Mucosa of rectum (tissue), 2 donors: Measurements from ENCODE around the gene FLNB.
A peak's percentile ranks its signal among the peaks of the same experiment; 100 is the strongest.

Experiments
- H3K27ac ChIP-seq, 2 donors: one replicate each; pipeline ENCODE4 v1.7.0; 2013; ENCODE audit warnings: inconsistent platforms in 2 of 2, low read depth in 2 of 2, low read length in 2 of 2
- H3K27me3 ChIP-seq, 2 donors: one replicate each; pipeline ENCODE4 v1.7.0; 2013; ENCODE audit warnings: low read length in 2 of 2; ENCODE audit not compliant: control insufficient read depth in 2 of 2, insufficient read depth in 2 of 2
- H3K36me3 ChIP-seq, 2 donors: one replicate each; pipeline ENCODE4 v1.7.0; 2013; ENCODE audit warnings: low read length in 2 of 2; ENCODE audit not compliant: control insufficient read depth in 2 of 2, insufficient read depth in 2 of 2
- H3K4me1 ChIP-seq, 2 donors: one replicate each; pipeline ENCODE4 v1.7.0; 2013; ENCODE audit warnings: low read length in 2 of 2, mild to moderate bottlenecking in 1 of 2; ENCODE audit not compliant: control insufficient read depth in 2 of 2, insufficient read depth in 2 of 2
- H3K4me3 ChIP-seq, 2 donors: one replicate each; pipeline ENCODE4 v1.7.0; 2013; ENCODE audit warnings: low read length in 2 of 2
- H3K9ac ChIP-seq, 2 donors: one replicate each; pipeline ENCODE4 v1.7.0; 2013; ENCODE audit warnings: low read length in 2 of 2, low read depth in 1 of 2, mild to moderate bottlenecking in 1 of 2
- H3K9me3 ChIP-seq, 2 donors: one replicate each; pipeline ENCODE4 v1.7.0; 2013; ENCODE audit warnings: low read length in 2 of 2; ENCODE audit not compliant: control insufficient read depth in 2 of 2
- donor health status: healthy.
- donor health status: Normal muscosa, but diverticular disease.

FLNB gene

GRCh38 chr3:58209933-58210332 is 201.7 kb downstream of the FLNB start:
- H3K36me3 ChIP-seq: no peaks in the 10 kb centered on the region
- no peak overlapping the region for H3K9ac ChIP-seq
- H3K27ac ChIP-seq: no peak overlapping the region
- H3K27me3 ChIP-seq: no peaks in the 10 kb centered on the region
- H3K4me1 ChIP-seq: no peaks in the 10 kb centered on the region
- H3K4me3 ChIP-seq: no peak overlapping the region
- no peaks in the 10 kb centered on the region for H3K9me3 ChIP-seq

GRCh38 chr3:58210761-58211460 is 202.7 kb downstream of the FLNB start, which contains the start of gene DNASE1L3:
Gene DNASE1L3, minus strand, starts transcription at chr3:58210972. Its CDS starts 66 bp downstream, at chr3:58210906.
- Histone ChIP-seq H3K27ac (no peak within 1 kb of the TSS), H3K27me3 (no peaks in the 10 kb centered on the region), H3K4me3 (no peak within 1 kb of the TSS), H3K36me3 (no peaks in the 10 kb centered on the region), H3K9ac (no peak within 1 kb of the TSS), H3K4me1 (no peaks in the 10 kb centered on the region), H3K9me3 (no peaks in the 10 kb centered on the region)

GRCh38 chr3:58214484-58215316 is 206.5 kb downstream of the FLNB start:
- Histone ChIP-seq H3K4me3 (no peak overlapping the region), H3K27ac (no peak overlapping the region)

DNA sequence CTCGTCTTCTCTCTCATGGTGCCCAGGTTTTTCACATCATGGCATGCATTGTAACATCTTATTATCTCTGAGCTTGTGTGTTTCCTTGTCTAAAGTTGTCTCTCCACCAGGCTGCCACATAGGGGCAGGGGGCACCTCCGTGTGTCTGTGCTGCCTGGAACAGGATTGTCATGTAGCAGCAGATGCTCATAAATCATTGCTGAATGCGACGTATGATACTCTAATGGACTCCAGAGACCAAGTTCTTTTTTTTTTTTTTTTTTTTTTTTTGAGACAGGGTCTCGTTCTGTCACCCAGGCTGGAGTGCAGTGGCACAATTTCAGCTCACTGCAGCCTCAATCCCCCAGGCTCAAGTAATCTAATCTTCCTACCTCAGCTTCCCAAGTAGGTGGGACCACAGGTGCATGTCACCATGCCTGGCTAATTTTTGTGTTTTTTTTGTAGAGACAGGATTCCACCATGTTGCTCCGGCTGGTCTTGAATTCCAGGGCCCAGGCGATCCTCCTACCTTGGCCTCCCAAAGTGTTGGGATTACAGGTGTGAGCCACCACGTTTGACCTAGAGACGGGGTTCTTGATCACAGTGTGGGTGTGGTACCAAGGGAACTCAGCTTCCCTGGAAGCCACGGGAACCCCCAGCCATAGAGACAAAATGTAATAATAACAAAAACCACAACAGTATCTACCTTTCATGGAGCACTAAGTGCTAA is 207.2 kb downstream of the FLNB start:
- Histone ChIP-seq H3K4me3 (no peak overlapping the region), H3K36me3 (no peaks in the 10 kb centered on the region), H3K4me1 (peaks cover 0 to 3% of the 10 kb centered on the region in 2 donors), H3K27me3 (no peaks in the 10 kb centered on the region), H3K27ac (no peak overlapping the region), H3K9ac (no peak overlapping the region), H3K9me3 (no peaks in the 10 kb centered on the region)

More at GRCh38 chr3:58214484-58215316, 206.5 kb downstream of the FLNB start:
- Histone ChIP-seq H3K27me3 (no peaks in the 10 kb centered on the region), H3K9ac (no peak overlapping the region), H3K36me3 (no peaks in the 10 kb centered on the region), H3K4me1 (peaks cover 0 to 3% of the 10 kb centered on the region in 2 donors), H3K9me3 (no peaks in the 10 kb centered on the region)

- H3K9ac ChIP-seq: no peak overlapping the region
Measured at GRCh38 chr3:58216496-58217195, 208.4 kb downstream of the FLNB start.

GRCh38 chr3:58217209-58217811 is 209.1 kb downstream of the FLNB start:
- Histone ChIP-seq H3K4me1 (peaks cover 0 to 3% of the 10 kb centered on the region in 2 donors), H3K27me3 (no peaks in the 10 kb centered on the region), H3K9ac (no peak overlapping the region), H3K27ac (no peak overlapping the region), H3K9me3 (no peaks in the 10 kb centered on the region), H3K4me3 (peak overlapping the region in 1 of 2 donors; percentile 17), H3K36me3 (no peaks in the 10 kb centered on the region)

More at GRCh38 chr3:58216496-58217195, 208.4 kb downstream of the FLNB start:
- Histone ChIP-seq H3K4me3 (no peak overlapping the region), H3K9me3 (no peaks in the 10 kb centered on the region), H3K4me1 (peaks cover 0 to 3% of the 10 kb centered on the region in 2 donors), H3K27me3 (no peaks in the 10 kb centered on the region), H3K36me3 (no peaks in the 10 kb centered on the region), H3K27ac (no peak overlapping the region)

DNA sequence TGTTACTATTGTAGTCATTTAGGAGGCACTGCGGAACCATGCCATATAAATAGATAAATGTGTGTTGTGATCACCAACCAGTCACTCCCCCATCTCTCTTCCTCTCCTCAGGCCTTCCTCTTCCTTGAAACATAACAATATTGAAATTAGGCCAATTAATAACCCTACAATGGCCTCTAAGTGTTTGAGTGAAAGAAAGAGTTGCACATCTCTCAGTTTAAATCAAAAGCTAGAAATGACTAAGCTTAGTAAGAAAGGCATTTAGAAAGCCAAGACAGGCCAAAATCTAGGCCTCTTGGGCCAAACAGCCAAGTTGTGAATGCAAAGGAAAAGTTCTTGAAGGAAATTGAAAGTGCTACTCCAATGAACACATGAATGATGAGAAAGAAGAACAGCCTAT is 210.7 kb downstream of the FLNB start:
- Histone ChIP-seq H3K4me1 (peaks cover 0 to 3% of the 10 kb centered on the region in 2 donors), H3K27me3 (no peaks in the 10 kb centered on the region), H3K4me3 (no peak overlapping the region), H3K36me3 (no peaks in the 10 kb centered on the region), H3K9me3 (no peaks in the 10 kb centered on the region), H3K9ac (no peak overlapping the region), H3K27ac (no peak overlapping the region)
